Stimulated activated CD8-positive, alpha-beta memory T cell treated with anti-CD3 and anti-CD28 coated beads, Interleukin-15, amount 100 ng/mL, for 4 hours (primary cell): ENCODE results near the gene TMEM97.

ENCODE experiments used
- DNase-seq, 2 donors: peaks; one replicate each; pipeline ENCODE4 v3.0.0-alpha.2; 2020; ENCODE audit warnings: low read depth in 2 of 2

The TMEM97 gene

DNA sequence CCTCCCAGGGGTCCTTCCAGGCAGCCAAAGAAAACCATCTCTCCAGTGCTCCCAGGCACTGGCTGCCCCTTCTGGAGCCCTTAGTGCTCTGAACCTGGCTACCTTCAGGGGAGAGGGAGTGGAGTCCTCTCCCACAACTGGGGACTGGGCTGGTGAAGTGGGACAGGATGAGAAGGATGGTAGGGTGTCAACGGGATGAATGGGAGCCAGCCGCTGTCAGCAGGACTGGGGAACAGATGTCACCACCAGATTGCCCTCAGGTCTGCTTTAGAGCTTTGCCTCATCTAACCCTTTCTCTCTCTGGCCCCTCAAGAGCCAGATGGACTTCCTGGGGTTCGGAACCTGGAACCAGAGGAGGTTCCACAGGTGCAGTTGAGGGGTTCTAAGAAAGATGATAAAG lies 46.5 kb downstream of the TMEM97 start:
- no peak for DNase-seq

GRCh38 chr17:28366605-28367004 lies 47.6 kb downstream of the TMEM97 start:
- no peak for DNase-seq

- no peak for DNase-seq
These were observed 48.8 kb downstream of the TMEM97 start for GRCh38 chr17:28367641-28368305.

GRCh38 chr17:28368306-28368831 lies 49.4 kb downstream of the TMEM97 start:
- DNase-seq, result no peak

DNA sequence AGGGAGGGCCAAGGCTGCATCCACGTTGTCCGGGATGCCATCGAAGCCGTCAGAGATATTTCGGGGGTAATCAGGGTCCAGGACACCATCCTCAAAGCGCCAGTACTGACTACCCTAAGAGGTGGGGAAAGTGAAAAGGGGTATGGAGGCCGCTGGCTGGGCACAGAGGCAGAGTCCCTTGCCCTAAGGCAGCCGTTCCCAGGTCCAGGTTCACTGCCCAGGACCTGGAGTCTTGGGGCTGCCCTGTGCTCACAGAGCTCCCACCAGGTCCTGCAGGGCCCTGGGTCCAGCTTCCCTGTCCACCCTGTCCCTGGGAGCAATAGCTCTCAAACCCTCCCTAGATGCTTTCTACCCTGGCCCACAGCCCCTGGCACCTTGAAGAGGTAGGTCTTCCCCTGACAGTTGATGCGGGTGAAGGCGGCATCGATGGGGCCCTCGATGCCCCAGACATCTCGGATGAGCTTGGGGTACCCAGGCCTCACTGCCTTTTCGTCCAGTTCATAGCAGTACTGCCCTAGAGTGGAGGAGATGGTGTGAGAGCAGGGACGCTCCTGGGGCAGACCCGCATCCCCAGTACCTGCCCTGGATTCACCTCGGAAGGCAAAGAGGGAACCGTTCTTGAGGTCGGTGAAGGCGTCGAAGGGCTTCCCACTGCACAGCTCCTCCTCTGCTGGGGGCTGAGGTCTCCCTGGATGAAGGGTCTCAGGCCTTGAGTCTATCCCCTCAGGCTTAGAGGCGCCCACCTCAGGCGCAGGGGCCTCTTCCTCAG lies 50.1 kb downstream of the TMEM97 start:
- no peak for DNase-seq

- no peak for DNase-seq
These were observed 50.7 kb downstream of the TMEM97 start for GRCh38 chr17:28369684-28370034.

DNA sequence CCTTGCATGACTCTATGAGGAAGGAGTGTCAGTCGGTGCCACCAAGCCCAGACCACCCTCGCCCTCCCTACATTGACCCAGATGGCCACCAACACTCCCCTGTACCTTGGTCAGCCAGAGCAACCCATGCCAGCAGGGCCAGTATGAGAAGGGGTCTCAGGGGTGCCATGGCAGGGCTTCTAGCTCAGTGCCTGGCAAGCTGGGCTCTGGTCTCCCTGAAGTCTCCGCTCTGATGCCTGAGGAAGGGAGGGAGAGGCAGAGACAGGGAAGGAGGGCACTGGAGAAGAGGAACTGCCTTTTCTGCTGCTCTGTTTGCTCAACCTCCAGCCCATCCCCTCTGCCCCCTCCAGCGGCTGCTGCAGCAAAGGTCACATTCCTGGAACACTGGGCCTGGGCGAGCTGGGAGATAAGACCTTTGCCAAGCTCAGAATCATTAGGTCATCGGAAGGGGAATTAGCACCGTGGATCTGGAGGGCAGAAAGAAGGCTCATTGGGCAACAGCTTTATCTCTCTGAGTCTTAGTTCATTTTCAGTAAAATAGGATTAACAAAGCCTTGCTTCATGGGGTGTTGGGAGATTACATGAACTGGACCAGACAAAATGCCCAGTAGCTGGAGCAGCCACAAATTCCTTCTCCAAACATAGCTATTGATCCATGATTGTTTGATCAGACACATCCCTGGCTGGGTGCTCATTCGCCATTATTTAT lies 51.2 kb downstream of the TMEM97 start, which contains the start of gene VTN:
TSS of gene VTN (minus strand) at position 273 of the 709 bp plus-strand sequence. CDS start at position 169, 104 bp downstream.
- DNase-seq, result no peak

DNA sequence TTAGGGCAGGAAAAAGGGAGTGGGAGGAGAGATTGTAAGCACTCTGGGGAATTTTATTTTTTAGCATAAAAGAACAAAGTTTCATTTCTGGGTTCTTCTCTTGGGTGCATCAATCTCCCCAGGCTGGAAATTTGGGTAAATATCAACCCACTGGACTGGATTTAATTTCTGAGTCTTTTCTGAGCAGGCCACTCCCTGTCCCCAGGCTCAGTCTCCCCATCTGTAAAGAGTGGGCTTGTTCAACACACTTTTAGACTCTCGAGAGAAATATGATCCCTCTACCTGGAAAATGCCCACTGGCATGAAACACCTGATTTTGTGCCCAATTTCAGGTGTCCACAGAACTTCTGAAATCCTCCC lies 51.7 kb downstream of the TMEM97 start:
- DNase-seq, result no peak

DNA sequence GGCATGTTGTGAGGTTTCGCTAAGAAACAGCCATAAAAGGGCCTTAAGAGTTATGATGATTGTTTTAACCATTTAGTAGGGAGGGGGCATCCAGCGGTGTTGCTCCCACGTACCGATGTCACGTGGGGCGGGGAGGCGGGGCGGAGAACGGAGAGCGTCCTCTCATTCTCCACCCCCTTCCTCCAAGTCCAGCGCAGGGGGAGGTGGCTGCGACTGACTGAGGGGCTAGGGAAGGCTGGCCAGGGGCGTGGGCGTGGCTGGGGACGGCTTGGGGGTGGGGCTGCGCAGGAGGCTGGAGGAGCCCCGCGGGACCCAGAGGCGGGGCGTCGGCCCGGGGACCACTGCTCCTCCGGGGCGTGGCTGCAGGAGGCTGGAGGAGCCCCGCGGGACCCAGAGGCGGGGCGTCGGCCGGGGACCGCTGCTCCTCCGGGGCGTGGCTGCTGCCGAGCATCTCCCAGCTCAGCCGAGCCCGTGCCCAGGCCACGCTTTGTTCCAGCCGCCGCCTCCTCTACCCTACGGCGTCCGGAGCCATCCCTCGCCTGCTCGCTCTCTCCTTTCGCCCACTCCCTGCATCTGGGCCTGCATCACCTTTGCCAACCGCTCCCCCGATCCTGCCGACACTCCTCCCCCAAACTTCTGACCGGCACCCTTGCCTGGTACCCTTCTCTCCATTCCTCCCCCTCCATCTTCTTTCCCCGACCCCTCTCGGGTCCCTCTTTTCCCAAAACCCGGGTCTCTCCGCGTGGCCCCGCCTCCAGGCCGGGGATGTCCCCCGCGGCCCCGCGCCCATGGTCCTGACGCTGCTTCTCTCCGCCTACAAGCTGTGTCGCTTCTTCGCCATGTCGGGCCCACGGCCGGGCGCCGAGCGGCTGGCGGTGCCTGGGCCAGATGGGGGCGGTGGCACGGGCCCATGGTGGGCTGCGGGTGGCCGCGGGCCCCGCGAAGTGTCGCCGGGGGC lies 52.5 kb downstream of the TMEM97 start, which contains the start of gene SARM1:
TSS of gene SARM1 (plus strand) at position 450 of the 958 bp plus-strand sequence. CDS start at position 789, 339 bp downstream.
- DNase-seq, result peak; percentile 70 to 71

DNA sequence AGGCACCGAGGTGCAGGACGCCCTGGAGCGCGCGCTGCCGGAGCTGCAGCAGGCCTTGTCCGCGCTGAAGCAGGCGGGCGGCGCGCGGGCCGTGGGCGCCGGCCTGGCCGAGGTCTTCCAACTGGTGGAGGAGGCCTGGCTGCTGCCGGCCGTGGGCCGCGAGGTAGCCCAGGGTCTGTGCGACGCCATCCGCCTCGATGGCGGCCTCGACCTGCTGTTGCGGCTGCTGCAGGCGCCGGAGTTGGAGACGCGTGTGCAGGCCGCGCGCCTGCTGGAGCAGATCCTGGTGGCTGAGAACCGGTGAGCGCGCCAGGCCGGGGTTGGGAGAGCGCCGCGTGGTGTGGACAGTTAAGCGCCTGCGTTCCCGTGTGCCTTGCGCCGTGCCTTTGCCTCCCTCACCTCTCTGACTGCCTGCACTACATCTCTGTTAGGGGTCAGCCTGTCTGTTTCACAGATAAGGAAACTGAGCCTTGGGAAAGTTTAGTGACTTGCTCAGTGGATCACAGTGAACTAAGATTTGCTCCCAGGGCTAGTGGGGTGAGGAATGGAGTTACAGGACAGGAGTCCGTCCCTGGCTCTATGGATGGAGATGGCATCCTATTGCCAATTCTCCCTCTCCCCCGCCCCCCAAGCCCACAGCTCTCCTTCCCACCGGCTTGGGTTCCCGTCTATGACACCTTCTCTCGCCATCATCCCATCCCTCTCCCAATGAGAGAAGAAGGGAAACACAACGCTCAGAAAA lies 53.4 kb downstream of the TMEM97 start:
- DNase-seq, result no peak

DNA sequence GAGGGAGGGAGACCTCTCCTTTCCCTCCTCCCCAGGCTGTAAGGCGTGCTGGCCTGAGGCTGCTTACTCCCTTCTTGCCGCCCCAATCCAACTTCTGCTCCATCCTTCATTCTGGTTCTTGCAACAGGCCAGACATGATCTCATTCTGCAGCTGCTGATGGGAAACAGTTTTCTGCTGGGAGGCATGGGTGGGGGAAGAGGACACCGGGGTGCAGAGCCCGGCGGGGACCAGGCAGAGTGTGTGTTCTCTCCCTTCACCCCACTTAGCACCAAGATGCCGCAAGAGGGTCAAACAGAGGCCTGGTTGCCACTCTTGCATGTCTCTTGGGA lies 53.9 kb downstream of the TMEM97 start:
- no peak for DNase-seq
